ENCODE data around the gene DUOX2. TPM values are rescaled to one million over a fixed set of nuclear protein-coding genes. Genes with fewer than 3 reads are reported as not detected.
"Not testable (repeated sequence)": the region's sequence is repeated elsewhere in the genome, so short reads cannot be mapped to it uniquely, and the experiment has no call there.

Gene DUOX2
- total RNA-seq, 2 donors from 2014 or later = 0.11 to 0.13 TPM

DNA sequence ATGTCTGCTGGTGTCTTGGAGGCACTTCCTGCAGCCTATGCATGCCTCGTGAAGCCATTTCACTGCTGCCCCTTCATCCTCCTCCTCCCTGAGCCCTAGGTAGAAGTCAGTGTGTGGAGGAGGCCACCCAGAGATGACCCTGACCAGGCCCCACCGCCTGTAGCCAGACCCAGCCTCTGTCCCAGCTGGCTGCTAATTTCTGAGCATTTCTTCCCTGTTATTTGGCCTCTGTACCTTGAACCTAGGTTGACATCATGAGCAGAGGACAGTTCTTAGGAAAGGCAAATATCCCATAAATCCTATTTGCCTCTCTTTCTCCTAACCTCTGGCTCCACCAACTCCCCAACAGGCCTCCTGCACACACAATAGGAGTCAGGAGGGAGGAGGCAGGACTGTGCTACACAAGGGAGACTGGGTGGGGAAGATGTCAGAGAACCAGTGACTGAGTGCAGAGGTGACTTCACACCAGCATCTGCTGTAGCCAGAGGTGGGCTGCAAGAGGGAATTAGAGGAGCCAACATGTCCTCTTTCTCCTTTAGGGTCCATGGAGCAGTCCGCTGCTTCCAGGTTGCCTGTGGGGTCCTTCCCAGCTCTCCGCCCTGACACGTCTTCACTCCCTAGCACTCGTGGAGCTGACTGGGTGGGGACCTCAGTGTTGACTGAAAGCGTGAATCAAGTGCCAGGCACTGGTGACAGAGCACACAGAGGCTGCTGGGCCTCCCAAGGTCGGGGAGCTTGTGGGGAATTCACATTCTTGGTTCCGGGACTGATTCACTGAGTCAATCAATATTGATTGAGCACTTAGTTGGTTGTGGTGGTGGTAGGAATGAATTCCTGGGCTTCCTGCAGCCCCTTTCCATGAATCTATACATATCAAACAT, 38.3 kb downstream of the DUOX2 start:
- not testable (repeated sequence) for H3K36me3 ChIP-seq (ENCODE audit: control insufficient read depth, insufficient read depth, low read length); H3K27me3 Mint-ChIP-seq (ENCODE audit: insufficient read depth)

DNA sequence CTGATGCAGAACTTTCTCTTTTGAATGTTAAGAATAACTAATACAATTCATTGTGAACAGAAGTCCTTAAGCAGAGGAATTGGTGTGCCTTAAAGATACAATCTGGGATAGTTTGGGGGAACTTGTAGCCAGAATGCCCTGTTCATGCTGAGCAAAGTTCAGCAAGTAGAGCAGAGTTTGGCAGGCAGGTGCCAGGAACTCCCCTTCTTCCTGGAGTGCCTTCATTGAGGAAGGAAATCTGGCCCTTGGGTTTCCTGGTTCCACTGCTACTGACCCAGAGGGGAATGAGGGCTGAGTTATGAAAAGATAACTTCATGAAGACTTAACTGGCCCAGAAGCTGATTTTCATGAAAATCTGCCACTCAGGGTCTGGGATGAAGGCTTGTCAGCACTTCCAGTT, 40.4 kb downstream of the DUOX2 start:
- H3K36me3 Mint-ChIP-seq (ENCODE audit: low read depth) = peaks cover 11% of the 10 kb centered on the region
- not testable (repeated sequence) for H3K27me3 ChIP-seq (ENCODE audit: control insufficient read depth, insufficient read depth, low read length, poor library complexity, severe bottlenecking); H3K9me3 Mint-ChIP-seq; H3K9ac ChIP-seq (ENCODE audit: extremely low read depth, low read length, poor library complexity, severe bottlenecking); H3K4me1 Mint-ChIP-seq; DNase-seq; H3K4me3 Mint-ChIP-seq; H3K9me3 ChIP-seq (ENCODE audit: control insufficient read depth, low read length); H3K36me3 ChIP-seq (ENCODE audit: control insufficient read depth, insufficient read depth, low read length); H3K4me1 ChIP-seq (ENCODE audit: control insufficient read depth, insufficient read depth, low read length); H3K27ac ChIP-seq (ENCODE audit: low read depth, low read length); H3K27me3 Mint-ChIP-seq (ENCODE audit: insufficient read depth); H3K27ac Mint-ChIP-seq; H3K4me3 ChIP-seq (ENCODE audit: low read length)

More for the DNA sequence above, 38.3 kb downstream of the DUOX2 start:
- not testable (repeated sequence) for H3K27me3 ChIP-seq (ENCODE audit: control insufficient read depth, insufficient read depth, low read length, poor library complexity, severe bottlenecking); H3K27ac Mint-ChIP-seq; H3K27ac ChIP-seq (ENCODE audit: low read depth, low read length); H3K9ac ChIP-seq (ENCODE audit: extremely low read depth, low read length, poor library complexity, severe bottlenecking); DNase-seq; H3K9me3 ChIP-seq (ENCODE audit: control insufficient read depth, low read length); H3K9me3 Mint-ChIP-seq; H3K4me1 Mint-ChIP-seq; H3K36me3 Mint-ChIP-seq (ENCODE audit: low read depth); H3K4me3 ChIP-seq (ENCODE audit: low read length); H3K4me1 ChIP-seq (ENCODE audit: control insufficient read depth, insufficient read depth, low read length); H3K4me3 Mint-ChIP-seq
- 86% methylated on average over 1 of the region's 9 CpGs; no CpG with 5 or more reads in 1 of the 2 experiments for WGBS, 2 experiments (ENCODE audit: insufficient coverage in 1 of 2, insufficient read length in 1 of 2)

DNA sequence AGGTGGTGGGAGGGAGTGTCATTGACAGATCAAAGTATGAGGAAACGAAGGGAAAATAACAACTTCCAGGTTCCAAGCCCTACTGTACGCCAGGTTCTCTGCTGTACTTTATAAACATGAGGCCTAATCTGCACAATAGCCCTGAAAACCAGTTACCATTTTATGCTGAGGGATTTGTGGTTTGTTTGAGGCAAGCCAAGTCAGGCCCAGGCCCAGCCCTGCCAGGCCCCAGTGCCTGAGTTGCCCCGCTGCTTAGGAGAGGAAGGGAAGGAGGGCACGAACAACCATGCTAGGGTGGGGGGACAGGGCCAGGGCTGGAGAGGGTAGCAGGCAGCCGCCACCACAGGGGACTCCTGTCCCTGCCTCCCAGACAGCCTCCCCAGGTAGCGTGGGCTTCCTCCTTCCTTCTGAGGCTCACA, 44.0 kb downstream of the DUOX2 start:
- not testable (repeated sequence) for H3K4me1 Mint-ChIP-seq; H3K27ac ChIP-seq (ENCODE audit: low read depth, low read length); H3K9me3 Mint-ChIP-seq; H3K4me3 Mint-ChIP-seq; H3K27me3 ChIP-seq (ENCODE audit: control insufficient read depth, insufficient read depth, low read length, poor library complexity, severe bottlenecking); H3K36me3 ChIP-seq (ENCODE audit: control insufficient read depth, insufficient read depth, low read length); H3K27me3 Mint-ChIP-seq (ENCODE audit: insufficient read depth); DNase-seq; H3K9ac ChIP-seq (ENCODE audit: extremely low read depth, low read length, poor library complexity, severe bottlenecking); H3K9me3 ChIP-seq (ENCODE audit: control insufficient read depth, low read length); H3K27ac Mint-ChIP-seq; H3K4me1 ChIP-seq (ENCODE audit: control insufficient read depth, insufficient read depth, low read length); H3K4me3 ChIP-seq (ENCODE audit: low read length)
- 100% methylated on average over 1 to 3 of the region's 6 CpGs for WGBS, 2 experiments (ENCODE audit: insufficient coverage in 1 of 2, insufficient read length in 1 of 2)
- H3K36me3 Mint-ChIP-seq (ENCODE audit: low read depth) = peaks cover 28% of the 10 kb centered on the region

- no peaks in the 10 kb centered on the region for H3K27me3 Mint-ChIP-seq (ENCODE audit: insufficient read depth)
- Histone ChIP-seq H3K27ac (ENCODE audit: low read depth, low read length) (no peak overlapping the region), H3K4me3 (ENCODE audit: low read length) (no peak overlapping the region), H3K4me1 (ENCODE audit: control insufficient read depth, insufficient read depth, low read length) (no peaks in the 10 kb centered on the region), H3K36me3 (ENCODE audit: control insufficient read depth, insufficient read depth, low read length) (peaks cover under 1% of the 10 kb centered on the region), H3K9me3 (ENCODE audit: control insufficient read depth, low read length) (peaks cover 2% of the 10 kb centered on the region), H3K9ac (ENCODE audit: extremely low read depth, low read length, poor library complexity, severe bottlenecking) (no peak overlapping the region), H3K27me3 (ENCODE audit: control insufficient read depth, insufficient read depth, low read length, poor library complexity, severe bottlenecking) (no peaks in the 10 kb centered on the region)
- no peak for DNase-seq
- 86 to 93% methylated on average over 2 to 4 of the region's 4 CpGs for WGBS, 2 experiments (ENCODE audit: insufficient coverage in 1 of 2, insufficient read length in 1 of 2)
- peaks cover 37% of the 10 kb centered on the region for H3K36me3 Mint-ChIP-seq (ENCODE audit: low read depth)
- no peak overlapping the region for H3K4me3 Mint-ChIP-seq
- TF ChIP-seq CTCF (conservative IDR thresholded peaks at IDR 0.05) = no peak
- no peaks in the 10 kb centered on the region for H3K9me3 Mint-ChIP-seq
- no peak overlapping the region for H3K27ac Mint-ChIP-seq
- peaks cover 5% of the 10 kb centered on the region for H3K4me1 Mint-ChIP-seq
These were observed 49.6 kb downstream of the DUOX2 start for GRCh38 chr15:45064386-45064785.

- Mint-ChIP-seq H3K36me3 (ENCODE audit: low read depth) (peaks cover 38% of the 10 kb centered on the region), H3K9me3 (peaks cover 14% of the 10 kb centered on the region)
- not testable (repeated sequence) for H3K27me3 Mint-ChIP-seq (ENCODE audit: insufficient read depth); H3K4me3 ChIP-seq (ENCODE audit: low read length); H3K4me1 ChIP-seq (ENCODE audit: control insufficient read depth, insufficient read depth, low read length); H3K9ac ChIP-seq (ENCODE audit: extremely low read depth, low read length, poor library complexity, severe bottlenecking); H3K36me3 ChIP-seq (ENCODE audit: control insufficient read depth, insufficient read depth, low read length); H3K27me3 ChIP-seq (ENCODE audit: control insufficient read depth, insufficient read depth, low read length, poor library complexity, severe bottlenecking); H3K4me1 Mint-ChIP-seq; H3K27ac ChIP-seq (ENCODE audit: low read depth, low read length); H3K4me3 Mint-ChIP-seq; H3K27ac Mint-ChIP-seq; DNase-seq
- peaks cover 20% of the 10 kb centered on the region for H3K9me3 ChIP-seq (ENCODE audit: control insufficient read depth, low read length)
- WGBS, 2 experiments (ENCODE audit: insufficient coverage in 1 of 2, insufficient read length in 1 of 2) = 95% methylated on average over 5 of the region's 7 CpGs; no CpG with 5 or more reads in 1 of the 2 experiments
These were observed 51.7 kb downstream of the DUOX2 start for GRCh38 chr15:45062301-45062700.

- not testable (repeated sequence) for H3K36me3 ChIP-seq (ENCODE audit: control insufficient read depth, insufficient read depth, low read length); H3K4me3 ChIP-seq (ENCODE audit: low read length); H3K27me3 ChIP-seq (ENCODE audit: control insufficient read depth, insufficient read depth, low read length, poor library complexity, severe bottlenecking); H3K4me3 Mint-ChIP-seq; DNase-seq; H3K4me1 ChIP-seq (ENCODE audit: control insufficient read depth, insufficient read depth, low read length); H3K27me3 Mint-ChIP-seq (ENCODE audit: insufficient read depth); H3K9ac ChIP-seq (ENCODE audit: extremely low read depth, low read length, poor library complexity, severe bottlenecking); H3K27ac ChIP-seq (ENCODE audit: low read depth, low read length); H3K27ac Mint-ChIP-seq; H3K4me1 Mint-ChIP-seq
- Mint-ChIP-seq H3K36me3 (ENCODE audit: low read depth) (peaks cover 36% of the 10 kb centered on the region), H3K9me3 (peaks cover 19% of the 10 kb centered on the region)
- H3K9me3 ChIP-seq (ENCODE audit: control insufficient read depth, low read length) = peaks cover 20% of the 10 kb centered on the region
- WGBS, 2 experiments (ENCODE audit: insufficient coverage in 1 of 2, insufficient read length in 1 of 2) = 82 to 93% methylated on average over 2 to 3 of the region's 3 CpGs
These were observed 55.0 kb downstream of the DUOX2 start for GRCh38 chr15:45058690-45059675.
